ENCODE results near the gene TMF1.

DNA sequence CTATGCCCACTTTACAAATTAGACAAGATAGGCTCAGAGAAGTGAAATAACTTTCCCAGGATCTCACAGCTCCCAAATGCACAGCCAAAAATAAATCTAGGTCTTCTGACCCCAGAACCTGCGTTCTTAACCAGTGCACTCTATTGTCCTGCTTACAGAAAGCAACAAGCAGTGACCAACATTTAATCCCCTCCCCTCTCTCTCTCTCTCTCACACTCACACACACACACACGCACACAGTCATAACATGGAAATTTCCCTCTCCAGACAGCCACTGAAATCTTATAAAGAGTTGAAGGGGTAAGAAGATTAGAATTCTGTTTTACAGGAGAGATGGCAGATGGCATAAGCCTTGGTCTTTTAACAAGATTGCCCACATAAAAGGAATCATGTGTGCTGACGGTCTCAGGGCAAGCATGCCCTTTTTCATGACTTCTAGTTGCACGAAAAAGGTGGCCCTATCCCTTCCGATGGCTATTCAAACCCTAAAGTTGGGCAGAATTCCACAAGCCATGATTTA lies 68.1 kb downstream of the TMF1 start:
- no peak for TF ChIP-seq MYC (IDR thresholded peaks at IDR 0.05; ENCODE audit: low read depth, low read length)
- TF ChIP-seq, protein P1, sequence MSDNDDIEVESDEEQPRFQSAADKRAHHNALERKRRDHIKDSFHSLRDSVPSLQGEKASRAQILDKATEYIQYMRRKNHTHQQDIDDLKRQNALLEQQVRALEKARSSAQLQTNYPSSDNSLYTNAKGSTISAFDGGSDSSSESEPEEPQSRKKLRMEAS (IDR thresholded peaks at IDR 0.05; ENCODE audit: low read depth, low read length), result no peak
